GM12873 (cell line): ENCODE measurements around the gene PTN.

ENCODE experiments used
- CTCF ChIP-seq: IDR thresholded peaks from 2 replicates; pipeline ENCODE4 v1.5.1; 2012; ENCODE audit warnings: low read depth, mild to moderate bottlenecking, moderate library complexity, low read length, control low read depth; ENCODE audit not compliant: insufficient read depth; ENCODE audit errors: missing control alignments

PTN gene

GRCh38 chr7:137363683-137364082, 20.1 kb upstream of the PTN start:
- no peak for TF ChIP-seq CTCF

GRCh38 chr7:137360087-137360679, 16.6 kb upstream of the PTN start:
- TF ChIP-seq CTCF, result no peak

- no peak for TF ChIP-seq CTCF
Observed at GRCh38 chr7:137354961-137355360, 11.4 kb upstream of the PTN start.

GRCh38 chr7:137354396-137354795, 10.9 kb upstream of the PTN start:
- no peak for TF ChIP-seq CTCF

- TF ChIP-seq CTCF, result no peak
Observed at GRCh38 chr7:137351941-137352340, 8.4 kb upstream of the PTN start.

GRCh38 chr7:137345799-137346449, 2.4 kb upstream of the PTN start:
- TF ChIP-seq CTCF, result no peak

- no peak for TF ChIP-seq CTCF
Observed at GRCh38 chr7:137342828-137343261, 688 bp downstream of the PTN start.
